NCI-H460 (cell line): ENCODE results near the gene P2RY6. TPM values are rescaled to one million over a fixed set of nuclear protein-coding genes. Genes with fewer than 3 reads are reported as not detected.

Source experiments
- total RNA-seq: library from RNA; depleted of rRNA; stranded (reverse); fragments of >200 nt; shearing (Covaris generic); gene quantifications from 2 replicates; pipeline ENCODE4 v1.2.3, GENCODE V29; 2014; rRNA removed

The P2RY6 gene
- total RNA-seq, 1 experiment from 2014 or later, result not detected

Other genes starting within 250 kb of the P2RY6 start
- gene FCHSD2, start 130.0 kb upstream of the P2RY6 start, total RNA-seq, result 3.9 and 4.1 TPM in 2 replicates
- not detected in 2 replicates for gene P2RY2, start 54.1 kb upstream of the P2RY6 start, total RNA-seq
- 3.7 and 4.0 TPM in 2 replicates for gene ARHGEF17, start 35.9 kb downstream of the P2RY6 start, total RNA-seq
- gene RELT, start 104.1 kb downstream of the P2RY6 start, total RNA-seq, result 2.3 and 3.1 TPM in 2 replicates